Measurements from ENCODE around the gene ACTR10.
"Not testable (repeated sequence)": the region's sequence is repeated elsewhere in the genome, so short reads cannot be mapped to it uniquely, and the experiment has no call there.

ACTR10 gene

DNA sequence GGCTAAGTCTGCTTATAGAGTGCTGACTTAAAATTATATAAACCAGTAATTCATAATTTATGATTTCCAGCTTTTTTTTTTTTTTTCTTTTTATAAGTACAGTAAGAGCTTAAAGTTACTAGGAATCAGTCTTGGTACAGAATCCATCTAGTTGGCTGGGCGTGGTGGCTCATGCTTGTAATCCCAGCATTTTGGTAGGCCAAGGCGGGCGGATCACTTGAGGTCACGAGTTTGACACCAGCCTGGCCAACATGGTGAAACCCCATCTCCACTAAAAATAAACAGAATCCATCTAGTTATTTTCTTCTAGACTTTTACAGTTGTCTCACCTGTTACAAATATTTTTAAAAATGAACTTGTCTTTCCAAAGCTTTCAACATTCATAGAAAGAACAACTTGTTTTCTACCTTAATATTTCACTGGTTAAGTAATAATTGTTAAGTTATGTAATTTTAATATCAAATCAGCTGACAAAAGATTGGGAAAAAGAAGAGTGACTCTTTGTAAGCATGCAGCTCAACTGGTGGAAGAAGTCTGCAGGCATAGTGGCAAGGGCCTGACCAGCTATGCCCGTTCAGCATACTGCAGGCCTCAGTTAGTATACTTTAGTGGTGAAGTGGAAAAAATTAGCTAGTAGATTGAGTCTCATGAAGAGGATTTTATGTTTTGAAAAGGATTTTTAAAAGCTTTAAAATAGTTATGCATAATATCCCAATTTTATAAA, 27.3 kb downstream of the ACTR10 start:
- DNase-seq, result no peak

DNA sequence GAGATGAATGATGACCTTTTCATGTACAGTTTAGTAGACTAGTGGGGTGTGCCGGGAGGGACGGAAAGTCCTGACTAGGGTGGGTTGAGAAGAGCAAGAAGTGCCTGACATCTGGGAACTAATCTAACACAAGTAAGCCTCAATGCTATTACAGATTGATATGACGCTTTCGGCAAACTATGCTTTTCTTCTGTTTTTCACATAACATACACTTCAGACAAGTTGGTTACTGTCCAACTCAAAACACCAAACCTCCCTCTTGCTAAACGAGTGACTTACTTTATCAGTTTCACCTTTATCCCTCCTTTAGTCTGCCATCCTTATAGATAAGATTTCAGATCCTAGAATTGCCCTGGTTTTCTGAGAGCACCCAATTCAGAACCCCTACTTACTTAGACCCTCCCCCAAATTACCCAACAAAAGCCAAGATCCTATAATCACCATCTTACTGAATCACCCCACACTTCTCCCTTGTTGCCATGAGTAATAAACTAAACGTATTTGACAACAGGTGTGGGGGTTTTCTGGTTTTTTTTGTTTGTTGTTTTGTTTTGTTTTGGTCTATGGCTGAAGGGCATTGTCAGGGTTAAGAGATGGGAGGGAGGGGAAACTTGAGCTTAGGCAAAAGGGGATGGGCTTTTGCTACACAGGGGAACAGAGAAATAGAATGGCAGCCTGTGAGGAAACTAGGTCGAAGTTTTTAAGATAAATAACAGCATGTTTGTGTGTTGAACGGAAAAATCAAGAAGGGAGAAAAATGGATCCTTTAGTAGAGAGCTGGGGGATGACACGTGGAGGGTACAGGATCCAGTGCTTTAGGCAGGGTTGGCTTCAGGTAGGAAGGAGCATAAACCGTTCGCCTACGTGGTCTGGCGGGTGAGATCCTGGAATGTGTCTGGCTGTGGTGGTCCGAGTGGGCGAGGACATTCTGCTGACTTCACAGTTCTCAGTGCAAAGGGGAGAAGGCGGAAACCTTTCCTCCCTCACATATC, 38.6 kb downstream of the ACTR10 start:
- DNase-seq, result peak; percentile 72

DNA sequence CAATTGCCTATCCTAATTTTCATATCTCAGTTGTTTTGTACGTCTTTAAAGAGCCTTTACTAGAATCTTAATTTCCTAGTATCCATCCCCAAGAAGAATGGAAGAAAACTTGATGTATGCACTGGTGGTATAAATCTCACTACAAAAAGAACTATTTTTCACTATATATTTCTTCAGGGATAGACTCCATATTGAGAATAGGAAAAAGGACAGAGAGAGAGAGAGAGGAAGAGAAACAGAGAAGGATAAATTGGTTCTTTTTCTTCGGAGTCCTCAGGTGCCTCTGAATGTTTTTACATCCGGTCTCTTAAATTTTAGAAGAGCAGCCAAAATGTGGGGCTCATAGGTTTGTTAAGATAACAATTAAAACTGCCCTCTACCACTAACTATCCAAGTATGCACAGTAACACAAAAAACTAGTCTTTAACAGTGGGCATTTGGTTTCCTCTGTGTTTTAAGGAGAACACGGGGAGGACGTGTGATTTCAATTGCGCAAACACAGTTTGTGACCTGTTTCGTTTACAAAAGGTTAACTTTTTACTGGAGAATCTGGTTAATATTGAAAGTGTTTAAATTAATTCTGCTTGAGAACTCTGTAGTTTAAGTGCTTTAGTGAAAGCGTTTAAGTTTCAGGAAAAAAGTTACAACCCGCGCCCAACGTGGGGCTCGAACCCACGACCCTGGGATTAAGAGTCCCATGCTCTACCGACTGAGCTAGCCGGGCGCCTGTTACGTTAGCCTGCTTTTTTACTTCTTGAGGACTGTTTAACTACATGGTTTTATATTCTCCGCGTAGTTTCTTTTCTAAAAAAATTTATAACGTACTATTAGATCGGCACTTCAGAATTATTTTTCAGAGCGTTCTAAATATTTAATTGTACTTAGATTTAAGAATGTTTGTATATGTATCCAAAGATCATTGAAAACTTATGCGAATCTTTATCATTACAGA, 39.6 kb downstream of the ACTR10 start:
- DNase-seq, result peak; percentile 91

GRCh38 chr14:58243790-58244555, 44.0 kb downstream of the ACTR10 start:
- peak; percentile 23 for DNase-seq

- DNase-seq, result peak; percentile 98
Observed at GRCh38 chr14:58244556-58245387, 44.8 kb downstream of the ACTR10 start, which contains the start of gene PSMA3. Gene PSMA3 (plus strand): TSS chr14:58244843. CDS start chr14:58244921, 78 bp downstream.

DNA sequence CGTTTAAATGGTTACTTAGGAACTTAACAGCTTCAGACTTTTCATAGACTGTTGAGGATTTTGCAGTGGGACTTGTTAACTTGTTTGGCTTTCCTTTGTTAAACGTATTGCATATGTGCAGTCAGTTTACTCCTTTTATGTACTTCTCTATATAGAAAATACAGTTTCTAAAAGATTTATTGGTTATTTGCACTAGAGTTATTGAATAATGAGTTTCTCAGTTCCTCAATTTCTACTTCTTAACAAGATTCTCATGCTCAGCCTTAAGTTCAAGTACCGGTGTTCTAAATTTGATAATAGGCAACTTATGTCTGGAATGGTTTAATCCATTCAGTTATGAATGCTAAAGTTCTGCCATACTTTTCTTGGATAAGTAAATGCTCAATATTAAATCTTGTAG, 45.6 kb downstream of the ACTR10 start:
- DNase-seq, result no peak

GRCh38 chr14:58249611-58250010, 49.7 kb downstream of the ACTR10 start:
- DNase-seq, result no peak

DNA sequence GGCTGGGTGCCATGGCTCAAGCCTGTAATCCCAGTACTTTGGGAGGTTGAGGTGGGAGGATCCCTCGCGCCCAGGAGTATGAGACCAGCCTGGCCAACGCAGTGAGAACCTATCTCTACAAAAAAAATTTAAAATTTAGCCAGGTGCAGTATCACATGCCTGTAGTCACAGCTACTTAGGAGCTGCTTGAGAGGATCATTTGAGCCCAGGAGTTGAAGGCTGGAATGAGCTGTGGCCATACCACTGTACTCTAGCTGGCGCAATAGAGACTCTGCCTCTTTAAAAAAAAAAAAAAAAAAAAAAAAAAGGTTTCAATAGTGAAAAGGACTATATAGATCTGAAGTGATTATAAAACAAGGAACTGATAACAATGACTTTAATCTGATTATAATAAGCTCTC, 58.2 kb downstream of the ACTR10 start:
- no peak for DNase-seq

- DNase-seq, result not testable (repeated sequence)
Observed at GRCh38 chr14:58262005-58262404, 62.1 kb downstream of the ACTR10 start.

DNA sequence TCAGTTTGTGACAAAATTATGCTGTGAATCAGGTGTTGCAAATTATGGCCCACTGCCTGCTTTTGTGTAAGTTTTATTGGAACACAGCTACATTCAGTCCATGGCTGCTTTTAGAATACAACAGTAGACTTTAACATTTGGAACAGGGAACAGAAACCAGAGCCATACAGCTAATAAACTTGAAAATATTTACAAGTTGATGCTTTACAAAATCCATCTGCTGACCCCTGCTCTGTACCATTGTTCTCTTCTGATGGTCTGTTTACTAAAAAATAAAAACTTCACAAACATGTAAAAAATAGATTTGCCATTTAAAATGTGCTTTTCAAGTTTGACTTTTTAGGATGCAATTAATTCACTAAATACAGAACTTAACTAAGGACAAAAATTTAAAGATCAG, 65.5 kb downstream of the ACTR10 start:
- no peak for DNase-seq

DNA sequence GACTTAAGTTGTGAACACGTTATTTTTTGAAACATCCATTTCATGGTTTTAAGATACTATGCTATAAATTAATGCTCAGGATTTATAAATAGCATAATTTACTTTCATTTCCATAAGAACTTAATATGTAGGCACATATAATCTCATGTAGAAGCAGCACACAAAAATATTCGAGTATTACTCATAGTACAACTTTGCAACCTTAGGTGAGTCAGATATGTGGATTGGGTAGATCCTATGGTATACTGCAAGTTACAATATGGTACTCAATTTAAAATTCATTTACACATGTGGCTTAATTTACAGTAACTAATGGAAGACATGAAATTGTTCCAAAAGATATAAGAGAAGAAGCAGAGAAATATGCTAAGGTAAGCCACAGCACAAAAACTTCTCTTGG, 70.7 kb downstream of the ACTR10 start:
- no peak for DNase-seq

DNA sequence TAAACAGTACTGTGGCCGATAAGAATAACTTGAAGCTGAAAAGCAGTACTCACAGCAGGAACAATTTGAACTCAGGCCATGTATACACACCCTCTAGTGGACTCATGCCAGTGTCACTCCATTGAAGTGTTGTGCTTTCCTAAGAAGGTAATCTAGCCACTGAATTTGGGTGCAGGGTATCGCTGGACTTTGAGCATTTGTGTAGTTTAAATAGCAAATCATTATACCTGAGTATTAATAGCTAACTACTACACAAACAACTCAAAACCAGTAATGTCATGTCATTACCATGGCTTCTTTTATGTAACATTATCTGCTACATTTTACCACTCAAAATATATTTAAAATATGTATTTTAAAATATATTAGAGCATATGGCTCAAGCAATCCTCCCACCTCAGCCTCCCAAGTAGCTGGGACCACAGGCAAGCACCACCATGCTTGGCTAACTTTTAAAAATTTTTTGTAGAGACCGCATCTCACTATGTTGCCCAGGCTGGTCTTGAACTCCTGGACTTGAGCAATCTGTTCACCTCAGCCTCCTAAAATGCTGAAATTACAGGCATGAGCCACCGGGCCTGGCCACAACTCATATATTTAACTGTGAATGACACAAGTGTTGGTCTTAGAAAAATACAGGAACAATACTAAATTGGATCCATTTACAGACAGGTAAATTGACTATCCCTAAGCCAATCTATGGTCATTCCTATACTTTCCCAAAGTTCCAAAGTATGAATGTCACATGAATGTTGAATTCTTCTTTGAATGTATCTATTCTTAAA, 72.8 kb downstream of the ACTR10 start:
- DNase-seq, result no peak

- no peak for DNase-seq
Observed at GRCh38 chr14:58274881-58275280, 74.9 kb downstream of the ACTR10 start.

- peak; percentile 16 for DNase-seq
Observed at GRCh38 chr14:58275527-58276190, 75.7 kb downstream of the ACTR10 start.

DNA sequence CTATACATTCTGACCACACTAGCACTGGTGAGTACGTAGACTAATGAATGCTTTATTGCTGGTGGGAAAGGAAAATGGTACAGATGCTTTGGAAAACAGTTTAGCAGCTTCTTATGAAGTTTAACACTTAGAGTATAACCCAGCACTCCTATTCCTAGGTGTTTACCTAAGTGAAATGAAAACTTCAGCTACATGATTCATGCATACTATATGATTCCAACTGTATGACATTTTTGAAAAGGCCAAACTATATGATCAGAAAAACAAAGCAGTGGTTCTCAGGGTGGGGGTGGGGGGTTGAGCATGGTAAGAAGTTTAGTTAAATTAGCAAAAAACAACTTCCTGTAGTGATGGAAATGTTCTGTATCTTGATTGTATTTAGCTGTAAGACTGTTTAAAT, 76.3 kb downstream of the ACTR10 start:
- DNase-seq, result no peak

GRCh38 chr14:58278177-58278576, 78.2 kb downstream of the ACTR10 start:
- no peak for DNase-seq

DNA sequence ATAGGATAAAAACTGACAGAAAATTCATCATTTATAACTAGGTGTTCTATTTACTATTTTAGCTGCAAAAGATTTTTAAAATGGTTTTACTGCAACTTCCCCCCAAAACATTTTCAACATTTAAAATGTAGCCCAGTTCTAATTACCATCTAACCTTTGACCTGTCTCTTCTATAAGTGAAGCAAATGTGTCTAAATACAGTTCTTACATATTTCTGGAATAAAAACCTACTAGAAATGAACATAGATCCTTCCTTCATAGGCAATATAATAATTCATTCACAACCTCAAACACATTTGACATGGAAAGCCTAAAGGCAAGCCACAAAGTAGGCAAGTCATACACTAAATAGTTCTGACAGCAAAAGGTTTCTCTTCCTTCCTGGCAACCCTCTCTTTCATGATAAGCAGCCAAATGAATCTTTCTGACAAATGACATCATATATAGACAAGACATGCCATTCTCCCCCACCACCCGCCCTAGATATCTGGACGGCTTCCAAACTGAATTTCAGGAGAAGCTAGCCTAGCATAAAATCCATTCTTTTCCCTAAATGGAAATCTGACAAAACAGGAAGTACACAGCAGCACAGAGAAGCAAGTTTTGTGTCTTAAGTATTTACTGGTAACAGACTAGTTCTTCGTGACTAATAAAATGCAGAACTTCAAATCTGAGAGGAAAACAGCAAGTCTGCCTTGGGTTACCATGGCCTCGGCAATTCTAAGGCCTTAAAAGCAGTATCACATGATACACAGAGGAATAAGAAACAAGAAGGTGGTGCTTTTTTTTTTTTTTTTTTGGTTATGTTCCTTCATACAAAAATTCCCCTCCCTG, 81.2 kb downstream of the ACTR10 start:
- peak; percentile 55 for DNase-seq

- no peak for DNase-seq
Observed at GRCh38 chr14:58281969-58282368, 82.0 kb downstream of the ACTR10 start.

All from CD4-positive, alpha-beta T cell treated with Interleukin-17A for 1 hour (primary cell).